Neural cell (in vitro differentiated cells): ENCODE data around the gene GSS.

ENCODE experiments used
- EP300 ChIP-seq: fragments of 450-650 bp; conservative IDR thresholded peaks from 2 replicates; pipeline ENCODE4 v1.6.1; 2014; ENCODE audit warnings: antibody characterized with exemption, mild to moderate bottlenecking, moderate library complexity; ENCODE audit not compliant: poor library complexity, severe bottlenecking
- MXI1 ChIP-seq: fragments of 450-650 bp; conservative IDR thresholded peaks from 2 replicates; pipeline ENCODE4 v1.6.1; 2014; ENCODE audit warnings: antibody characterized with exemption, mild to moderate bottlenecking; ENCODE audit not compliant: poor library complexity, severe bottlenecking
- POLR2AphosphoS5 ChIP-seq: IDR thresholded peaks from 2 replicates; pipeline ENCODE4 v1.6.1; 2012
- TF ChIP-seq, protein P1 (sequence below): fragments of 450-650 bp; IDR thresholded peaks from 2 replicates; pipeline ENCODE4 v1.5.1; 2014; ENCODE audit warnings: antibody characterized with exemption, mild to moderate bottlenecking, moderate library complexity; ENCODE audit not compliant: poor library complexity, severe bottlenecking
- TF ChIP-seq, protein P2 (sequence below): IDR thresholded peaks from 2 replicates; pipeline ENCODE4 v1.6.1; 2012; ENCODE audit warnings: borderline replicate concordance

DNA sequence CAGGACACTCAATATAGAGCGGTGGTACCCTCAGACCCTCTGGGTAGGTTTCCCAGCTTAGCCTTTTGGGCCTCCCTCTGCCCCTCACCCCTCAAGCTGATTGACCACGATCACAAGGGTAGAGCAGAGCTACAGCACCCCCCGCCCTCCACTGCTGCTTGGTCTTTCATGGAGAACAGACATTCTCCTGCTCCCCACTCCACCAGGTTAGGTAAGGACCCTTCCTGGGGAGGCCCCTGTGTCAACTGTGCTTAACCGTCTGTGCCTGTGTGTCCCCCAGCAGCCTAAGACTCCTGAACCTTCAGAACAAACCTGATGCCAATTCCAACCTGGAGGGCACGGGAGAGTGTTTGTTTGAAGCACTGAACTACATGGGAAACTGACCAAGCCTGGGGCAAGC lies 11.8 kb upstream of the GSS start:
- TF ChIP-seq EP300, result no peak
- TF ChIP-seq, protein P1, sequence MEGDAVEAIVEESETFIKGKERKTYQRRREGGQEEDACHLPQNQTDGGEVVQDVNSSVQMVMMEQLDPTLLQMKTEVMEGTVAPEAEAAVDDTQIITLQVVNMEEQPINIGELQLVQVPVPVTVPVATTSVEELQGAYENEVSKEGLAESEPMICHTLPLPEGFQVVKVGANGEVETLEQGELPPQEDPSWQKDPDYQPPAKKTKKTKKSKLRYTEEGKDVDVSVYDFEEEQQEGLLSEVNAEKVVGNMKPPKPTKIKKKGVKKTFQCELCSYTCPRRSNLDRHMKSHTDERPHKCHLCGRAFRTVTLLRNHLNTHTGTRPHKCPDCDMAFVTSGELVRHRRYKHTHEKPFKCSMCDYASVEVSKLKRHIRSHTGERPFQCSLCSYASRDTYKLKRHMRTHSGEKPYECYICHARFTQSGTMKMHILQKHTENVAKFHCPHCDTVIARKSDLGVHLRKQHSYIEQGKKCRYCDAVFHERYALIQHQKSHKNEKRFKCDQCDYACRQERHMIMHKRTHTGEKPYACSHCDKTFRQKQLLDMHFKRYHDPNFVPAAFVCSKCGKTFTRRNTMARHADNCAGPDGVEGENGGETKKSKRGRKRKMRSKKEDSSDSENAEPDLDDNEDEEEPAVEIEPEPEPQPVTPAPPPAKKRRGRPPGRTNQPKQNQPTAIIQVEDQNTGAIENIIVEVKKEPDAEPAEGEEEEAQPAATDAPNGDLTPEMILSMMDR, result no peak
- TF ChIP-seq, protein P2, sequence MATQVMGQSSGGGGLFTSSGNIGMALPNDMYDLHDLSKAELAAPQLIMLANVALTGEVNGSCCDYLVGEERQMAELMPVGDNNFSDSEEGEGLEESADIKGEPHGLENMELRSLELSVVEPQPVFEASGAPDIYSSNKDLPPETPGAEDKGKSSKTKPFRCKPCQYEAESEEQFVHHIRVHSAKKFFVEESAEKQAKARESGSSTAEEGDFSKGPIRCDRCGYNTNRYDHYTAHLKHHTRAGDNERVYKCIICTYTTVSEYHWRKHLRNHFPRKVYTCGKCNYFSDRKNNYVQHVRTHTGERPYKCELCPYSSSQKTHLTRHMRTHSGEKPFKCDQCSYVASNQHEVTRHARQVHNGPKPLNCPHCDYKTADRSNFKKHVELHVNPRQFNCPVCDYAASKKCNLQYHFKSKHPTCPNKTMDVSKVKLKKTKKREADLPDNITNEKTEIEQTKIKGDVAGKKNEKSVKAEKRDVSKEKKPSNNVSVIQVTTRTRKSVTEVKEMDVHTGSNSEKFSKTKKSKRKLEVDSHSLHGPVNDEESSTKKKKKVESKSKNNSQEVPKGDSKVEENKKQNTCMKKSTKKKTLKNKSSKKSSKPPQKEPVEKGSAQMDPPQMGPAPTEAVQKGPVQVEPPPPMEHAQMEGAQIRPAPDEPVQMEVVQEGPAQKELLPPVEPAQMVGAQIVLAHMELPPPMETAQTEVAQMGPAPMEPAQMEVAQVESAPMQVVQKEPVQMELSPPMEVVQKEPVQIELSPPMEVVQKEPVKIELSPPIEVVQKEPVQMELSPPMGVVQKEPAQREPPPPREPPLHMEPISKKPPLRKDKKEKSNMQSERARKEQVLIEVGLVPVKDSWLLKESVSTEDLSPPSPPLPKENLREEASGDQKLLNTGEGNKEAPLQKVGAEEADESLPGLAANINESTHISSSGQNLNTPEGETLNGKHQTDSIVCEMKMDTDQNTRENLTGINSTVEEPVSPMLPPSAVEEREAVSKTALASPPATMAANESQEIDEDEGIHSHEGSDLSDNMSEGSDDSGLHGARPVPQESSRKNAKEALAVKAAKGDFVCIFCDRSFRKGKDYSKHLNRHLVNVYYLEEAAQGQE, result no peak
- TF ChIP-seq MXI1, result no peak
- no peak for TF ChIP-seq POLR2AphosphoS5
